Panc1 (cell line): ENCODE data around the gene CDH19.

Source experiments
- CTCF ChIP-seq: fragments of 450-650 bp; IDR thresholded peaks from 2 replicates; pipeline ENCODE4 v1.5.1; 2017; ENCODE audit warnings: mild to moderate bottlenecking
- POLR2AphosphoS5 ChIP-seq: IDR thresholded peaks from 2 replicates; pipeline ENCODE4 v1.6.1; 2012; ENCODE audit warnings: mild to moderate bottlenecking, low read depth, low read length, moderate library complexity
- SIN3A ChIP-seq: IDR thresholded peaks from 2 replicates; pipeline ENCODE4 v1.6.1; 2012; ENCODE audit warnings: low read depth, mild to moderate bottlenecking, low read length, moderate library complexity, borderline replicate concordance; ENCODE audit not compliant: insufficient read depth

- TF ChIP-seq CTCF (no peak), POLR2AphosphoS5 (no peak), SIN3A (no peak)
These were observed 32.0 kb downstream of the CDH19 start for GRCh38 chr18:66571845-66572244.
